Nephron (organoid): ENCODE results near the gene THSD8.
A peak's percentile ranks its signal among the peaks of the same experiment; 100 is the strongest.

Experiments
- H3K27ac Mint-ChIP-seq, 3 experiments: 2 replicates each; pipeline ENCODE4 v1.8.0; 2020; ENCODE audit warnings: mixed read lengths in 3 of 3, mild to moderate bottlenecking in 2 of 3, moderate library complexity in 1 of 3
- H3K27me3 Mint-ChIP-seq: 2 replicates; pipeline ENCODE4 v1.8.0; 2021; ENCODE audit warnings: low read depth, mild to moderate bottlenecking, moderate library complexity, mixed read lengths
- H3K36me3 Mint-ChIP-seq: 2 replicates; pipeline ENCODE4 v1.8.0; 2020; ENCODE audit warnings: low read depth, mixed read lengths
- H3K4me1 Mint-ChIP-seq: 2 replicates; pipeline ENCODE4 v1.8.0; 2020; ENCODE audit warnings: mixed read lengths
- H3K4me3 Mint-ChIP-seq, 3 experiments: 2 replicates each; pipeline ENCODE4 v1.8.0; 2020; ENCODE audit warnings: mild to moderate bottlenecking in 3 of 3, mixed read lengths in 3 of 3, moderate library complexity in 2 of 3
- H3K9me3 Mint-ChIP-seq: 2 replicates; pipeline ENCODE4 v1.8.0; 2020; ENCODE audit warnings: mixed read lengths
- CTCF ChIP-seq, 3 experiments: fragments of 200-600 bp; sonication (generic); IDR thresholded peaks; one replicate each; pipeline ENCODE4 v1.5.0; 2021; ENCODE audit warnings: antibody characterized with exemption in 3 of 3; ENCODE audit not compliant: unreplicated experiment in 3 of 3

THSD8 gene

GRCh38 chr19:12763100-12763499 is 38.8 kb upstream of the THSD8 start:
- peaks cover 28% of the 10 kb centered on the region for H3K36me3 Mint-ChIP-seq
- no peaks in the 10 kb centered on the region for H3K9me3 Mint-ChIP-seq
- no peaks in the 10 kb centered on the region for H3K4me1 Mint-ChIP-seq
- no peaks in the 10 kb centered on the region for H3K27me3 Mint-ChIP-seq
- no peak overlapping the region for H3K4me3 Mint-ChIP-seq
- TF ChIP-seq CTCF (IDR thresholded peaks at IDR 0.05; ENCODE audit: unreplicated experiment in 3 of 3) = no peak
- no peak overlapping the region for H3K27ac Mint-ChIP-seq

- Mint-ChIP-seq H3K4me3 (no peak overlapping the region), H3K36me3 (peaks cover 28% of the 10 kb centered on the region), H3K27me3 (no peaks in the 10 kb centered on the region), H3K9me3 (no peaks in the 10 kb centered on the region), H3K4me1 (peaks cover 4% of the 10 kb centered on the region), H3K27ac (no peak overlapping the region)
- no peak for TF ChIP-seq CTCF (IDR thresholded peaks at IDR 0.05; ENCODE audit: unreplicated experiment in 3 of 3)
Observed at GRCh38 chr19:12764698-12765097, 37.2 kb upstream of the THSD8 start.

- Mint-ChIP-seq H3K4me1 (peaks cover 9% of the 10 kb centered on the region), H3K9me3 (no peaks in the 10 kb centered on the region), H3K27me3 (peaks cover 4% of the 10 kb centered on the region), H3K27ac (no peak overlapping the region), H3K36me3 (peaks cover 24% of the 10 kb centered on the region), H3K4me3 (peak overlapping the region; percentile 23 to 74 (median 71))
- TF ChIP-seq CTCF (IDR thresholded peaks at IDR 0.05; ENCODE audit: unreplicated experiment in 3 of 3) = peak; percentile 64 to 67 (median 66)
Observed at GRCh38 chr19:12766051-12766521, 35.8 kb upstream of the THSD8 start.

DNA sequence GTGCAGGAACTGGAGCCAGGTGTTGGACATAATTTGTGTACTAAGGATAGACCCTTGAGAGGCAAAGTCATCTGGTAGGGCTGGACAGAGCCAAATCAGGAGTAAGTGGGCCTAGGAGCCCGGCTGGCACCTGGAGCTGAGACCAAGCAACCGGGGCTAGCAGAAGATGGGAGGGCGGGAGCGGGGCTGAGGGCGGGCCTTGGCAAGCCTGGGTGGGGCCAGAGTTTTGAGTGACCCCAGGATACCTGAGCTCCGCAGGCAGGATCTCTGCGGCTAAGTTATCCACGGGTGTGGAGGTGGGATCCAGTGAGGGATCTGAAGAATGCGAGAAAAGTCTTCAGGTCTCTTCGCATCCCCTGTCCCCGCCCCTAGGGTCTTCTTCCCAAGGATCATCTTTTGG is 34.7 kb upstream of the THSD8 start:
- Mint-ChIP-seq H3K4me1 (peaks cover 9% of the 10 kb centered on the region), H3K9me3 (no peaks in the 10 kb centered on the region), H3K27me3 (peaks cover 4% of the 10 kb centered on the region)

DNA sequence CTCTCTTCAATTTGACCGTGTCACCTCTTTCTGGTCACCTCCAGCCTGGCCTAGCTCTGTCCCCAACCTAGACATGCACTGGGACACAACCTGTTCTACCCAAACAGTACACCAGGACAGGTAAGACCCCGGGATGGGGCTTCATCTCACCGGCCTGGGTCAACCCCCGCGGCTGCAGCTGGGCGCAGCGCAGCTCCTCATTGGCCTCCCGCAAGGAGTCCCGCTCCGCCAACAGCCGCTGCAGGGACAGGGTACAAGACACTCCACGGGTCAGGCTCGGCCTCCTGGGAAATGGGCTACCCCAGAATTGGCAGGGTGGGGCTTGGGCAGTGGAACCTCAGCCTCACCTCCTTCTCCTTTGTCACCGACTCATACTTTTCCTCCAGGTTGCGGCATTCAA is 34.2 kb upstream of the THSD8 start:
- Mint-ChIP-seq H3K27ac (no peak overlapping the region), H3K4me3 (no peak overlapping the region), H3K9me3 (no peaks in the 10 kb centered on the region), H3K4me1 (peaks cover 9% of the 10 kb centered on the region), H3K36me3 (peaks cover 20% of the 10 kb centered on the region), H3K27me3 (peaks cover 4% of the 10 kb centered on the region)
- TF ChIP-seq CTCF (IDR thresholded peaks at IDR 0.05; ENCODE audit: unreplicated experiment in 3 of 3) = no peak

More for the DNA sequence above, 34.7 kb upstream of the THSD8 start:
- TF ChIP-seq CTCF (IDR thresholded peaks at IDR 0.05; ENCODE audit: unreplicated experiment in 3 of 3) = no peak
- H3K36me3 Mint-ChIP-seq = peaks cover 20% of the 10 kb centered on the region
- no peak overlapping the region for H3K4me3 Mint-ChIP-seq
- no peak overlapping the region for H3K27ac Mint-ChIP-seq

DNA sequence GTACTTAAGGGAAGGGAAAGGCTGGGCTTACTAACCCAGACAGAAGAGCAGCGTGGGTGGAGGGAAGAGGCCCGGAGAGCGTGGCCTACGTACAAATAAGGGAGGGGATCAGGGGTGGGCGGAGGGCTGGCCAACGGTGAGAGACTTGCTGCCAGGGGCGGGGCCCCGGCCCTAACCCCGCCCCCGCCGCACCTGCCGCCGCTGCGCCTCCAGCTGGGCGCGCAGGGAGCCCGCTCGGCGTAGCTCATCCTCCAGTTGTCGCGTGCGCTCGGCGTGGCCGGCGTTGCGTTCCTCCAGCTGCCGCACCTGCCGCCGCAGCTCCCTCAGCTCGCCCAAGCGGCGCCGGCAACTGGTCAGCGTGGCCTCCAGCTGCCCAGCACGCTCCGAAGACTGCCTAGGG is 32.2 kb upstream of the THSD8 start:
- Mint-ChIP-seq H3K4me3 (peak overlapping the region; percentile 1 to 23 (median 17)), H3K27me3 (peaks cover 4% of the 10 kb centered on the region), H3K27ac (peak overlapping the region in 1 of 3 experiments; percentile 38), H3K9me3 (no peaks in the 10 kb centered on the region), H3K36me3 (peaks cover 13% of the 10 kb centered on the region), H3K4me1 (peaks cover 17% of the 10 kb centered on the region)
- no peak for TF ChIP-seq CTCF (IDR thresholded peaks at IDR 0.05; ENCODE audit: unreplicated experiment in 3 of 3)
